Activated CD8-positive, alpha-beta memory T cell treated with anti-CD3 and anti-CD28 coated beads, Interleukin-2, amount 10 ng/mL, durations not matched to agents 7 days and 5 days (primary cell): ENCODE data around the gene CCDC146. TPM values are rescaled to one million over a fixed set of nuclear protein-coding genes. Genes with fewer than 3 reads are reported as not detected.

Experiments used
- ATAC-seq: fragments of 150-1000 bp; cut with Tn5 transposase; one replicate; pipeline ENCODE4 v1.10.0; 2021; ENCODE audit warnings: moderate library complexity
- CTCF ChIA-PET: fragments of 350-600 bp; sonication (Branson Sonifier 250); formaldehyde crosslinking; loops from one replicate; lab custom pipeline; 2021; ENCODE audit warnings: antibody characterized with exemption; lab: Charles Lee
- DNase-seq: peaks from one replicate; pipeline ENCODE4 v3.0.0-alpha.2; 2020
- H3K27ac Mint-ChIP-seq: one replicate; pipeline ENCODE4 v1.8.0; 2021; ENCODE audit warnings: mild to moderate bottlenecking, mixed read lengths
- H3K27me3 Mint-ChIP-seq: one replicate; pipeline ENCODE4 v1.8.0; 2021; ENCODE audit warnings: mixed read lengths
- H3K36me3 Mint-ChIP-seq: one replicate; pipeline ENCODE4 v1.8.0; 2021; ENCODE audit warnings: mild to moderate bottlenecking, mixed read lengths
- H3K4me1 Mint-ChIP-seq: one replicate; pipeline ENCODE4 v1.8.0; 2021; ENCODE audit warnings: mixed read lengths
- H3K4me3 Mint-ChIP-seq: one replicate; pipeline ENCODE4 v1.8.0; 2021; ENCODE audit warnings: mild to moderate bottlenecking, moderate library complexity, mixed read lengths
- H3K9me3 Mint-ChIP-seq: one replicate; pipeline ENCODE4 v1.8.0; 2022; ENCODE audit warnings: low read depth, mixed read lengths
- total RNA-seq, 2 experiments: library from RNA; stranded (reverse); gene quantifications; one replicate each; pipeline ENCODE4 v1.2.3, GENCODE V29; 2021

CCDC146 gene
- total RNA-seq, 2 experiments from 2014 or later = 8.3 to 9.0 TPM

DNA sequence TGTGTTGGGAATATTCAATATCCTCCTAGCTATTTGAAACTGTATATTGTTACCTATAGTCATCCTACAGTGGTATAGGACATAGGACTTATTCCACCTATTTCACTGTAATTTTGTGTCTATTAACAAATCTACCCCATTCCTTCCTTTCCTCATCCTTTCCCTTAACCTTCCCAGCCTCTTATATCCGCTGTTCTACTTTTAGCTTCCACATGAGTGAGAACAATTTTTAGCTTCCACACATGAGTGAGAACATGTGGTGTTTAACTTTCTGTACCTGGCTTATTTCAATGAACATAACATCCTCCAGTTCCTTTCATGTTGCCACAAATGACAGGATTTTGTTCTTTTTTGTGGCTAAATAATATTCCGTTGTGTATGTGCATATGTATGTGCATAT lies 173.1 kb downstream of the CCDC146 start:
- Mint-ChIP-seq H3K4me1 (no peaks in the 10 kb centered on the region), H3K9me3 (no peaks in the 10 kb centered on the region), H3K4me3 (no peak overlapping the region), H3K27ac (no peak overlapping the region), H3K36me3 (peaks cover 6% of the 10 kb centered on the region), H3K27me3 (no peaks in the 10 kb centered on the region)
- ATAC-seq (no peak), DNase-seq (no peak)
- CTCF ChIA-PET = no interaction called here

DNA sequence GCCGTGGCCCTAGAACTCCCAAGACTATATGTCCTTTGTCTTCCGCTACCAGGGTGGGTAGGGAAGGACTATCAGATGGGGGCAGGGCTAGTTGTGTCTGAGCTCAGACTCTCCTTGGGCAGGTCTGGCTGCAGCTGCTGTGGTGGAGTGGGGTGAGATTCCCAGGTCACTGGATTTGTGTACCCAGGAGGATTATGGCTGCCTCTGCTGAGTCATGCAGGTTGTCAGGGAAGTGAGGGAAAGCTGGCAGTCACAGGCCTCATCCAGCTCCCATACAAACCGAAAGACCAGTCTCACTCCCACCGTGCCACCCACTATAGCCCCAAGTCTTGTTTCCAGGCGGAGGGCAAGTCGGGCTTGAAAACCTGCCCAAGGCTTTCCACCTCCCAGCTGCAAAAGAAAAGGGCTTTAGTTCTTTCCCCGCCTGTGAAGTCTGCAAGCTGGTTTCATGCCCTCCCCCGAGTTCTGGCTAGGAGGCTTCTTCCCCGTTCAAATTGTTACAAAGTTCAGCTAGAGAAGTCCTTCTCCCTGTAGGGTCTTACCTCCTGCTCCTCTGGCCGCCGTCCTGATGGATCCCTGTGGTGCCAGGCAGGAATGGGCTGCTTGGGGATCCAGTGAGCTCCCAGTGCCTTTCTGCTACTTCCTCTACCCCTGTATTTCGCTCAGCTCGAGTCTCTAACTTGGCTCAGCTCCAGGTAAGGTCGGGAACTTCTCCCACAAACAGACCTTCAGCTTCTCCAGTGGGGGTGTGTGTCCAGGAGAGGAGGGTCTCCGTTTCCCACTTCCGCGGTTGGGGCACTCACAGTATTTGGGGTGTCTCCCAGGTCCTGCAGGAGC lies 184.0 kb downstream of the CCDC146 start:
- ATAC-seq = no peak
- CTCF ChIA-PET = no interaction called here
- Mint-ChIP-seq H3K9me3 (no peaks in the 10 kb centered on the region), H3K36me3 (peaks cover 11% of the 10 kb centered on the region), H3K4me1 (no peaks in the 10 kb centered on the region), H3K27me3 (no peaks in the 10 kb centered on the region), H3K27ac (no peak overlapping the region), H3K4me3 (no peak overlapping the region)
- DNase-seq = no peak

DNA sequence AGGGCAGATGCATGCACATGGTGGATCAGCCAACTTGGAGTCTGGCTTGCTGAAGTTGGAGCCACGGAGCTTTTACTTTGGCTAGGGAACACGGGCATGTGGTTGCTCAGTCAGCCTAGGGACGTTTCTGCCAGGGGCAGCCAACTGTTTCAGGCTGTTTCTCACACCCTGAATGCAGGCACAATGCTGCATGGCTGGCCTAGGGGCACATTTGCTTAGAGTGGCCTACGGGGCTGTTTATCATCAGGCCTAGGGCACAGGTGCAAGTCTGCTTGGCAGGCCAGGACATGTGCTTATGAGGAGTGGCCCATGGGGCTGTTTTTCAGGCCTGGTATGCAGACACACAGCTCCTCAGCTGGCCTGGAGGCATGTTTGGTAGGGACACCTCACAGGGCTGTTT lies 186.4 kb downstream of the CCDC146 start:
- Mint-ChIP-seq H3K36me3 (peaks cover 11% of the 10 kb centered on the region), H3K27ac (no peak overlapping the region), H3K4me3 (no peak overlapping the region), H3K27me3 (no peaks in the 10 kb centered on the region), H3K9me3 (no peaks in the 10 kb centered on the region), H3K4me1 (no peaks in the 10 kb centered on the region)
- CTCF ChIA-PET = no interaction called here
- ATAC-seq (no peak), DNase-seq (no peak)

DNA sequence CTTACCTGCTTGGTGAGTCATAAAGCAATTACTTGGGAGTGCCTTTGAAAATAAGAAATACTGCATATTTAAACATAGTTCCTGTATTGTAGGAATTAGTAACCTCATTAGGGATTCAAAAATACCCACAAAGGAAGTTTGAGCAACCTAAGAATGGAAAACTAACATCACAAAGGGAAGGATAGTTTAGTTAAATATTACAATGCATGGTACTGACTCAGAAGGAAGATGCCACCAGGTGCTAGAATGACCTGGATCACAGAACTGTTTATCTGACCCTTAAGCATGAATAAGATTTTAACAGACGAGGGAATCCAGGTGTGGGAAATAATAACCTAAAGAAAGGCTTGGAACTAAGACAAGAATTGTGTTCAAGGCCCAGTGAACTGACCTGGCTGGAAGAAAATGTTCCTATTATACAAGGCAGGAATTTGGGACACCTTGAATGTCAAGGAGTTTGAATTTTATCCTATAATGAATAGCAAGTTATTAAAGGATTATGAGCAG lies 187.4 kb downstream of the CCDC146 start:
- Mint-ChIP-seq H3K4me1 (no peaks in the 10 kb centered on the region), H3K27ac (no peak overlapping the region), H3K36me3 (peaks cover 6% of the 10 kb centered on the region), H3K27me3 (no peaks in the 10 kb centered on the region), H3K4me3 (no peak overlapping the region), H3K9me3 (no peaks in the 10 kb centered on the region)
- ATAC-seq (no peak), DNase-seq (no peak)
- CTCF ChIA-PET = no interaction called here

DNA sequence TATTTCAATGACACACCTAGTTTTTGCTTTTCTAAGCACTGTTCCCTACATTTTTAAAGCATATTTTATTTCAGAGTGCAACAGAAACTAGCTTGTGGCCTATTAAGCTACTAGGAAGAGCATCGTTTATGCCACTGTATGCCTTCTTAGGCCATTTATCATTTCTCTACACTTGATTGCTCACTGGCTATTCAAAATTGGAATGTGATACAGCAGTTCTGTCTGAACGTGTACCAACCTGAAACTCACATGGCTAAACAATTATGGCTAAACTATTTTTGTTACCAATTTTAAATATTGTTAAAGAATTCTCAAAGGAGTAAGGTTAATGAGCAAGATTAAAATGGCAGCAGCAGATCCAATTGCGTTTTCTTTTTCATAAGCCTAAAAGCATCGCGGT lies 188.6 kb downstream of the CCDC146 start:
- no peak for ATAC-seq
- CTCF ChIA-PET = no interaction called here
- DNase-seq = no peak
- Mint-ChIP-seq H3K27me3 (no peaks in the 10 kb centered on the region), H3K9me3 (no peaks in the 10 kb centered on the region), H3K4me1 (no peaks in the 10 kb centered on the region), H3K36me3 (no peaks in the 10 kb centered on the region), H3K27ac (no peak overlapping the region), H3K4me3 (no peak overlapping the region)

DNA sequence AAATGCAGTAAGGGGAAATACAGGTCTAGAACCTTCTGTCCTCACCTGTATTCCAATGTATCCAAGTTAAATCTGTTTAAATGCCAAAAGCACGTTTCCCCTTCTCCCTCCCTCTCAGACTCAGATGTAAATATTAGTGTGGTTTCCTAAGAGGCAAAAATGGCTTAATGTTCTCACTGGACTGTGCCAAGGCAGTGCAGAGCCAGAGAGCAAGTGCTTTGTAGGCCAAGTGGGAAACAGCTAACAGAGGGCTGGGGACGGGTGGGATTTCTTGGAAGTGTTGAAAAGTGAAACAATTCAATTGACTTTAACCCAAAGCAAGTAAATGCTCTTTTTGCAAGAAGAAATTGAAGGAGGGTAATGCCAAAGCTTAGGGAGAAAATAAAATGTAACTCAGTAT lies 190.7 kb downstream of the CCDC146 start:
- Mint-ChIP-seq H3K4me3 (no peak overlapping the region), H3K27ac (no peak overlapping the region), H3K4me1 (no peaks in the 10 kb centered on the region), H3K9me3 (no peaks in the 10 kb centered on the region), H3K36me3 (peaks cover 5% of the 10 kb centered on the region), H3K27me3 (no peaks in the 10 kb centered on the region)
- no peak for DNase-seq
- CTCF ChIA-PET = no interaction called here
- no peak for ATAC-seq

DNA sequence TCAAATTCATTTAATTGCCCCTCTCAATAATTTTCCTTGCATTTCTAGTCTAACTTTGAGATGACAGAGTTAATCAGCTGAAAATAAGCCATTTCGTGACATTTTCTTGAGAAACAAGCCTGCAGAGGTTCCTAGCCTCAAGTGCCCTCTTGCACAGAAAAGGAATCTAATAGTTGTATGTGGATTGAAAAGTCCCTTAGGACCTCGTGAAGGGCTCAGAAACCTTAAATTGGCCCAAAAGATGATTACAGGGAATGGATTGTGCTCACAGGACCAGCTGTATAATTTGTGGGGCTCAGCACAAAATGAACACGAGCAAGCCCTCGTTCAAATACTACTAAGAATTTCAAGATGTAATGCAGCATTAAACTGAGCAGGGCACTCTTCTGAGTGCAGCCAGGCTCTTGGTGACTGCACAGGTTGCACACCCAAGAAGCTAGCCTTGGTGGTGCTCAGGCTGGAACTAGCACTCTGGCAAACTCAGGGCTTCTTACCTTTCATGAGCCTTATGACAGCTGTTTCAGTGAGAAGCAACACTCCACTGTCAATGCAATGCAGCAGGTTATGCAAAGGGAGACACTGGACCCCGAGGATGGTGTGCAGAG lies 191.6 kb downstream of the CCDC146 start:
- H3K36me3 Mint-ChIP-seq = peaks cover 5% of the 10 kb centered on the region
- no peaks in the 10 kb centered on the region for H3K27me3 Mint-ChIP-seq
- H3K27ac Mint-ChIP-seq = no peak overlapping the region
- no peak for ATAC-seq
- no peak overlapping the region for H3K4me3 Mint-ChIP-seq
- no peak for DNase-seq
- no peaks in the 10 kb centered on the region for H3K9me3 Mint-ChIP-seq
- CTCF ChIA-PET = no interaction called here
- H3K4me1 Mint-ChIP-seq = no peaks in the 10 kb centered on the region

DNA sequence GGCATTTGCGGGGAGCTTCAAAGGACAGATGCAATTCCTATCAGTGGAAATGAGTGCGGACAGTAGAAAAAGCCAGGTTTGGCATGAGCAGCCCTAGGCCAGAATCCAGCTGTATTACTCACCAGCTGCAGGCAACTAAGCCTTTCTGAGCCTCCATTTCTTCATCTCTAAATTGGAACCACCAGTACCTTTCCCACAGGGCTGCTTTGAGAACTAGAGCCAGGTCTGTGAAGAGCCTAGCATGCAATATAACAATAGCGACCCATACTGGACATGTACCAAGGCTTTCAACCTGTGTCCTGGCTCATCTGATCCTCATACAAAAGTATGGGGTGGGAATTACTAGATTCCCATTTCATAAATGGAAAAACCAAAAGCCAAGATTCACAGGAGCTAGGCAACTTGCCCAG lies 192.8 kb downstream of the CCDC146 start:
- Mint-ChIP-seq H3K4me1 (no peaks in the 10 kb centered on the region), H3K27ac (no peak overlapping the region), H3K27me3 (no peaks in the 10 kb centered on the region), H3K4me3 (no peak overlapping the region), H3K9me3 (peaks cover 2% of the 10 kb centered on the region), H3K36me3 (peaks cover 5% of the 10 kb centered on the region)
- ATAC-seq = no peak
- CTCF ChIA-PET = no interaction called here
- no peak for DNase-seq

DNA sequence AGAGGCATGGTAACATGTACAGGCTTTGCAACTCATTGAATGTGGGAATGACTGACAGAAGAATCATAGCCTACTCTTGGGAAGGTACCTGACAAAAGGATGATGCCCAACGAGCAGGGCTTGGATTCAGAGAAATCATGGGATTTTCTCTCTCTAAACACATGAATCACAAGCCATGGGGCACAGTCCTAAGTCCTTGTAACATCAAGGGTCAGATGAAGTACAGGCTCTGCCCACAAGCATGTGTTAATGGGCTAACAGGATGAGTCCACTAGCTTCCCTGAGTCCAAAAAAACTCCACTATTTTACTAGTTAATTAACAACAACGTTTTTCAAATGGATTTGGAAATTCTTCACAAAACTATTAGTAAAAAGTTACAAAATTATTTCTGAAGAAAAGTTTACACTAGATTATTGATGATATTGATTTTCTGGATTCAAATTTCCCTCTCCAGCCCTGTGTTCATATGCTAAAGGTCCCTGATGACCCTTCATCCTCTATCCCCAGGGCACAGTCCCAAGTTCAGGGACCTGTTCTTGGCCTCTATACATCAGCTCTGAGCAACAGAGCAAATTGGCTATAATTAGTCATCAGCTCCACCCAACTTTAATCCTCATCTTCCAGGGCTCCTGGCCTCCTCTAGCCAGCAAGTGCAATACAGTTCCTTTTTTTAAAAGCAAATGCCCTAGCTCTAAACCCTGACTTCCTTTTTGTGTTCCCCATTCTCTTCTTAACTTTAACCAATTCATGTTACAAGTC lies 194.0 kb downstream of the CCDC146 start:
- H3K27ac Mint-ChIP-seq = no peak overlapping the region
- no peaks in the 10 kb centered on the region for H3K27me3 Mint-ChIP-seq
- CTCF ChIA-PET = no interaction called here
- ATAC-seq (no peak), DNase-seq (no peak)
- no peaks in the 10 kb centered on the region for H3K4me1 Mint-ChIP-seq
- peaks cover 5% of the 10 kb centered on the region for H3K36me3 Mint-ChIP-seq
- no peak overlapping the region for H3K4me3 Mint-ChIP-seq
- peaks cover 2% of the 10 kb centered on the region for H3K9me3 Mint-ChIP-seq

DNA sequence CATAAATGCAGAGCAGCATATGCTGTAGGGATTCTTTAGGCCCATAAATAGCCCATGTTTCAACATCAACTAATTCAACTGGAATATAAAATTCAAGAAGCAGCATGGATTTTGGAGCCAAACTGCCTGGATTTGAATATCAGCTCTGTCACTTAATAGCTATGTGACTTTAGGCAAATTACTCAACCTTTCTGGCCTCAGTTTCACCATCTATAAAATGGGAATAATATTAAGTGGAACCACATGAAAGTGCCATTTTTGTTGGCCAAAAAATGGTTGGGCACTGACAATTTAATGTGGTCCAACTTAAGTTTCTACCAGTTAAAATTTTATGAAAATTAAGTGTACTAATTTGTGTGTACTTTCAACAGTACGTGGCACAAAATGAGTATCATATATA lies 195.6 kb downstream of the CCDC146 start:
- peaks cover 2% of the 10 kb centered on the region for H3K9me3 Mint-ChIP-seq
- peaks cover 5% of the 10 kb centered on the region for H3K36me3 Mint-ChIP-seq
- ATAC-seq (no peak), DNase-seq (no peak)
- CTCF ChIA-PET = interaction anchor here (1.1 kb wide), 1 partner anchor 13 kb away, joined by 5 read pairs; no protein-coding TSS in a partner anchor
- H3K27ac Mint-ChIP-seq = no peak overlapping the region
- H3K4me1 Mint-ChIP-seq = no peaks in the 10 kb centered on the region
- H3K4me3 Mint-ChIP-seq = no peak overlapping the region
- no peaks in the 10 kb centered on the region for H3K27me3 Mint-ChIP-seq

DNA sequence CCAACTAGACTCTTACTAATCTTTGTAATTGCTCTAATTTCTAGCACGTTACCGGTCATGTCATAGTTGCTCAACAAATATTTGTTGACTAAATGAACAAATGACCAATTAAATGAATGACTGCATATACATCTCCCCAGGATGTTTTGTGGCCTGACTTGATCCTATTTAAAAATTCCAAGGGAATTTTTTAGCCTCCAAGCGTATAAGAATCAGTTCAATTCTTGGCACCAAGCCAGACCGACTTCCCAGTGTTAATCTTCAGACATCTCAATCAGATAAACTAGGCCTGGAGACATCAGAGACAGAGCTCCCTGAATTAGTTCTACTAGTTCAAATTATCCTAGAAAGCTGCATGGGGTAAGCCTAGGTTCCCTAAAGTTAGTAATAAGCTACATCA lies 197.7 kb downstream of the CCDC146 start:
- H3K27ac Mint-ChIP-seq = no peak overlapping the region
- CTCF ChIA-PET = no interaction called here

DNA sequence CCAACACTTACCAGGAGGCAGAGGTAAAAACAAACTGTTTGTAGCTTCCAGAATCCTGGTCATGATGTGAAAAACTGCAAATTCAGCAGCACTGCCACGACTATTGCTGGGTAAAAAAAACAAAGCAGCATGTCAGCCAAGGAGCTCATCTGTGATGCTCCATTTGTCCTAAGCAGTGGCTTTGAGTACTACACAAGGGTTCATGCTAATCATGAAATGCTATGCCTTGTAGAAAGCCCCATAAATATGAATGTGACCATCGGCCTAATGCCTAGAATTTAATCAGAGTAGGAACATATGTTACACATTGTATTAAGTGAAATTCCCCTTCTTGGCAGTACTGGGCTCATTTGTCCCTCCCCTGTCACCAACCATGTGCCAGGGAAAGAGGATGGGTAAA lies 198.3 kb downstream of the CCDC146 start:
- DNase-seq (no peak), ATAC-seq (no peak)
- no peak overlapping the region for H3K27ac Mint-ChIP-seq
- CTCF ChIA-PET = interaction anchor here (0.6 to 1.3 kb wide), 2 partner anchors 11 to 643 kb away, joined by 3 to 6 read pairs; no protein-coding TSS in a partner anchor
- no peak overlapping the region for H3K4me3 Mint-ChIP-seq
- no peaks in the 10 kb centered on the region for H3K27me3 Mint-ChIP-seq
- H3K9me3 Mint-ChIP-seq = peaks cover 2% of the 10 kb centered on the region
- peaks cover 5% of the 10 kb centered on the region for H3K36me3 Mint-ChIP-seq
- peaks cover under 1% of the 10 kb centered on the region for H3K4me1 Mint-ChIP-seq

More for the DNA sequence above, 197.7 kb downstream of the CCDC146 start:
- Mint-ChIP-seq H3K36me3 (peaks cover 5% of the 10 kb centered on the region), H3K27me3 (no peaks in the 10 kb centered on the region), H3K4me1 (no peaks in the 10 kb centered on the region), H3K4me3 (no peak overlapping the region), H3K9me3 (peaks cover 2% of the 10 kb centered on the region)
- ATAC-seq (no peak), DNase-seq (no peak)

DNA sequence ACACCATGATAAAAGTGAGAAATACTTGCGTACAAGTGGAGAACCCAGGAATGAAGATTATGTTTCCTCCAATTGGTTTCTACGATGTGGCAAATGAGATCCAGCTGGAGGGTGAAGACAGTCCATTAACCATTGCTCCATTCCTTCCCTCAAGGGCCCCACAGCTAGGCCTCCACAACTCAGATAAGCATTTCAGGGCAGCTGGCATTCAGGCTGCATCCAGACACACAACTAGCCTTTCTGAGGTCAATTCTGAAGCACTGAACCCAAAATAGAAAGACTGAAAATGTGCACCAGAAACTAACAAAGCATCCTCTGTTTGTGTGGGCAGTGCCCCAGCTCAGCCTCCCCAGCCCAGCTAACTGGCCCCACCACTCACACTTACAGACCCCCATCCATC lies 198.9 kb downstream of the CCDC146 start:
- peaks cover 5% of the 10 kb centered on the region for H3K36me3 Mint-ChIP-seq
- CTCF ChIA-PET = interaction anchor here (0.6 to 1.3 kb wide), 2 partner anchors 11 to 643 kb away, joined by 3 to 6 read pairs; no protein-coding TSS in a partner anchor
- peaks cover 6% of the 10 kb centered on the region for H3K4me1 Mint-ChIP-seq
- H3K9me3 Mint-ChIP-seq = peaks cover 2% of the 10 kb centered on the region
- DNase-seq (no peak), ATAC-seq (no peak)
- H3K27ac Mint-ChIP-seq = no peak overlapping the region
- no peaks in the 10 kb centered on the region for H3K27me3 Mint-ChIP-seq
- H3K4me3 Mint-ChIP-seq = no peak overlapping the region
